SK-N-MC (cell line): ENCODE measurements around the gene SULT1A2.

Source experiments
- EZH2 ChIP-seq: fragments of 200-600 bp; sonication (generic); IDR thresholded peaks from one replicate; pipeline ENCODE4 v1.6.1; 2017; ENCODE audit warnings: antibody characterized with exemption
- FOXP2 ChIP-seq: optimal IDR thresholded peaks from 2 replicates; pipeline ENCODE3; 2011; ENCODE audit warnings: mild to moderate bottlenecking, moderate library complexity; ENCODE audit not compliant: insufficient read depth; ENCODE audit errors: extremely low read length, control extremely low read depth
- POLR2AphosphoS5 ChIP-seq: IDR thresholded peaks from 2 replicates; pipeline ENCODE4 v1.6.1; 2012; ENCODE audit warnings: mild to moderate bottlenecking, low read depth, low read length, borderline replicate concordance

GRCh38 chr16:28575446-28576109, 21.3 kb downstream of the SULT1A2 start:
- TF ChIP-seq EZH2 (no peak), POLR2AphosphoS5 (no peak), FOXP2 (no peak)
